Activated CD4-positive, alpha-beta T cell treated with anti-CD3 and anti-CD28 coated beads for 36 hours (primary cell): ENCODE data around the gene TFF1. TPM values are rescaled to one million over a fixed set of nuclear protein-coding genes. Genes with fewer than 3 reads are reported as not detected.

ENCODE experiments used
- ATAC-seq: fragments of 200-7000 bp; cut with Tn5 transposase; one replicate; pipeline ENCODE4 v1.10.0; 2021; ENCODE audit warnings: mild to moderate bottlenecking, moderate library complexity
- CTCF ChIA-PET: fragments of 350-600 bp; sonication (Branson Sonifier 250); formaldehyde crosslinking; loops from one replicate; lab custom pipeline; 2021; ENCODE audit warnings: antibody characterized with exemption; lab: Charles Lee
- POLR2A ChIA-PET: fragments of 350-600 bp; sonication (Branson Sonifier 250); formaldehyde crosslinking; loops from one replicate; lab custom pipeline; 2021; ENCODE audit warnings: antibody characterized with exemption, inconsistent platforms; lab: Charles Lee
- DNase-seq: peaks from one replicate; pipeline ENCODE4 v3.0.0-alpha.2; 2020
- H3K27ac Mint-ChIP-seq: one replicate; pipeline ENCODE4 v1.8.0; 2021; ENCODE audit warnings: mixed read lengths
- H3K27me3 Mint-ChIP-seq: one replicate; pipeline ENCODE4 v1.8.0; 2021; ENCODE audit warnings: mixed read lengths
- H3K36me3 Mint-ChIP-seq: one replicate; pipeline ENCODE4 v1.8.0; 2021; ENCODE audit warnings: low read depth, mixed read lengths
- H3K4me1 Mint-ChIP-seq: one replicate; pipeline ENCODE4 v1.8.0; 2021; ENCODE audit warnings: mixed read lengths
- H3K4me3 Mint-ChIP-seq: one replicate; pipeline ENCODE4 v1.8.0; 2021; ENCODE audit warnings: mild to moderate bottlenecking, moderate library complexity, mixed read lengths
- H3K9me3 Mint-ChIP-seq: one replicate; pipeline ENCODE4 v1.8.0; 2021; ENCODE audit warnings: low read depth, mixed read lengths
- intact Hi-C, 2 experiments: fragments of 100-400 bp; cut with DNase I in 1 of 2; cut with micrococcal nuclease in 1 of 2; formaldehyde crosslinking; loops; one replicate each; pipeline versions ENCODE4 v1.14.2 to v1.15.1; 2022 to 2024; cut with DNase I, micrococcal nuclease
- total RNA-seq, 2 experiments: library from RNA; stranded (reverse); gene quantifications; one replicate each; pipeline ENCODE4 v1.2.3, GENCODE V29; 2021

Gene TFF1
- total RNA-seq, 2 experiments from 2014 or later: not detected

GRCh38 chr21:42352441-42353095, 13.8 kb downstream of the TFF1 start:
- no peaks in the 10 kb centered on the region for H3K27me3 Mint-ChIP-seq
- ChIA-PET CTCF (no interaction called here), POLR2A (no interaction called here)
- intact Hi-C loops: no loop called here
- peaks cover 16% of the 10 kb centered on the region for H3K9me3 Mint-ChIP-seq
- ATAC-seq (no peak), DNase-seq (no peak)
- H3K36me3 Mint-ChIP-seq: no peaks in the 10 kb centered on the region
- H3K4me1 Mint-ChIP-seq: no peaks in the 10 kb centered on the region
- no peak overlapping the region for H3K4me3 Mint-ChIP-seq
- H3K27ac Mint-ChIP-seq: peak overlapping the region; percentile 6

- Mint-ChIP-seq H3K36me3 (no peaks in the 10 kb centered on the region), H3K4me1 (no peaks in the 10 kb centered on the region), H3K27me3 (no peaks in the 10 kb centered on the region), H3K4me3 (no peak overlapping the region), H3K9me3 (peaks cover 15% of the 10 kb centered on the region), H3K27ac (peak overlapping the region; percentile 6)
- ChIA-PET POLR2A (no interaction called here), CTCF (interaction anchor here (0.6 to 1.0 kb wide), 2 partner anchors 92 to 172 kb away, joined by 3 read pairs; no protein-coding TSS in a partner anchor)
- DNase-seq (no peak), ATAC-seq (no peak)
- intact Hi-C loops: no loop called here
Observed at GRCh38 chr21:42351626-42352440, 14.5 kb downstream of the TFF1 start.

- no peak for ATAC-seq
- intact Hi-C loops: no loop called here
- Mint-ChIP-seq H3K27ac (no peak within 1 kb of the TSS), H3K36me3 (no peaks in the 10 kb centered on the region), H3K4me3 (no peak within 1 kb of the TSS), H3K27me3 (no peaks in the 10 kb centered on the region), H3K4me1 (no peaks in the 10 kb centered on the region), H3K9me3 (peaks cover 10% of the 10 kb centered on the region)
- ChIA-PET CTCF (interaction anchor here (0.6 to 1.0 kb wide), 2 partner anchors 91 to 173 kb away, joined by 3 read pairs; no protein-coding TSS in a partner anchor), POLR2A (no interaction called here)
- DNase-seq: no peak
Observed at GRCh38 chr21:42350927-42351426, 15.4 kb downstream of the TFF1 start, which contains the start of gene TFF2. TSS of gene TFF2 (minus strand) at chr21:42350994. CDS start at chr21:42350957, 37 bp downstream.

GRCh38 chr21:42350318-42350910, 15.9 kb downstream of the TFF1 start:
- H3K36me3 Mint-ChIP-seq: no peaks in the 10 kb centered on the region
- no peak overlapping the region for H3K4me3 Mint-ChIP-seq
- H3K9me3 Mint-ChIP-seq: peaks cover 10% of the 10 kb centered on the region
- no peaks in the 10 kb centered on the region for H3K27me3 Mint-ChIP-seq
- CTCF ChIA-PET: interaction anchor here (1.0 kb wide), 1 partner anchor 91 kb away, joined by 3 read pairs; no protein-coding TSS in a partner anchor
- POLR2A ChIA-PET: no interaction called here
- no peak for ATAC-seq
- DNase-seq: no peak
- intact Hi-C loops: no loop called here
- H3K4me1 Mint-ChIP-seq: no peaks in the 10 kb centered on the region
- H3K27ac Mint-ChIP-seq: no peak overlapping the region

GRCh38 chr21:42349420-42350317, 16.7 kb downstream of the TFF1 start:
- CTCF ChIA-PET: interaction anchor here (1.5 kb wide), 1 partner anchor 12 kb away, joined by 7 read pairs; no protein-coding TSS in a partner anchor
- POLR2A ChIA-PET: no interaction called here
- no peaks in the 10 kb centered on the region for H3K36me3 Mint-ChIP-seq
- no peak for ATAC-seq
- peaks cover 8% of the 10 kb centered on the region for H3K9me3 Mint-ChIP-seq
- H3K4me1 Mint-ChIP-seq: no peaks in the 10 kb centered on the region
- intact Hi-C loops: no loop called here
- H3K27me3 Mint-ChIP-seq: no peaks in the 10 kb centered on the region
- DNase-seq: no peak
- no peak overlapping the region for H3K27ac Mint-ChIP-seq
- H3K4me3 Mint-ChIP-seq: no peak overlapping the region

GRCh38 chr21:42348762-42349161, 17.6 kb downstream of the TFF1 start:
- ATAC-seq (no peak), DNase-seq (no peak)
- intact Hi-C loops: no loop called here
- H3K4me1 Mint-ChIP-seq: no peaks in the 10 kb centered on the region
- H3K9me3 Mint-ChIP-seq: peaks cover 3% of the 10 kb centered on the region
- H3K4me3 Mint-ChIP-seq: no peak overlapping the region
- H3K27ac Mint-ChIP-seq: no peak overlapping the region
- no peaks in the 10 kb centered on the region for H3K36me3 Mint-ChIP-seq
- ChIA-PET CTCF (interaction anchor here (1.5 kb wide), 1 partner anchor 11 kb away, joined by 7 read pairs; no protein-coding TSS in a partner anchor), POLR2A (interaction anchor here (0.6 kb wide), 1 partner anchor 434 kb away, joined by 4 read pairs; no protein-coding TSS in a partner anchor)
- H3K27me3 Mint-ChIP-seq: no peaks in the 10 kb centered on the region

- H3K36me3 Mint-ChIP-seq: no peaks in the 10 kb centered on the region
- H3K9me3 Mint-ChIP-seq: no peaks in the 10 kb centered on the region
- POLR2A ChIA-PET: no interaction called here
- no peak for DNase-seq
- CTCF ChIA-PET: no interaction called here
- no peak for ATAC-seq
- H3K4me1 Mint-ChIP-seq: no peaks in the 10 kb centered on the region
- no peak overlapping the region for H3K27ac Mint-ChIP-seq
- H3K4me3 Mint-ChIP-seq: no peak overlapping the region
- no peaks in the 10 kb centered on the region for H3K27me3 Mint-ChIP-seq
- intact Hi-C loops: no loop called here
Observed at GRCh38 chr21:42347601-42348327, 18.6 kb downstream of the TFF1 start.

GRCh38 chr21:42346866-42347600, 19.3 kb downstream of the TFF1 start:
- Mint-ChIP-seq H3K36me3 (no peaks in the 10 kb centered on the region), H3K27ac (no peak overlapping the region), H3K27me3 (no peaks in the 10 kb centered on the region), H3K4me3 (no peak overlapping the region), H3K4me1 (no peaks in the 10 kb centered on the region), H3K9me3 (no peaks in the 10 kb centered on the region)
- intact Hi-C loops: no loop called here
- DNase-seq (no peak), ATAC-seq (no peak)
- ChIA-PET POLR2A (no interaction called here), CTCF (interaction anchor here (1.9 kb wide), 1 partner anchor 10 kb away, joined by 5 read pairs; no protein-coding TSS in a partner anchor)

GRCh38 chr21:42346441-42346840, 19.9 kb downstream of the TFF1 start:
- H3K27ac Mint-ChIP-seq: no peak overlapping the region
- no peak overlapping the region for H3K4me3 Mint-ChIP-seq
- intact Hi-C loops: no loop called here
- POLR2A ChIA-PET: no interaction called here
- H3K27me3 Mint-ChIP-seq: no peaks in the 10 kb centered on the region
- H3K9me3 Mint-ChIP-seq: no peaks in the 10 kb centered on the region
- no peaks in the 10 kb centered on the region for H3K4me1 Mint-ChIP-seq
- no peak for DNase-seq
- ATAC-seq: no peak
- CTCF ChIA-PET: interaction anchor here (1.9 kb wide), 1 partner anchor 9 kb away, joined by 5 read pairs; no protein-coding TSS in a partner anchor
- H3K36me3 Mint-ChIP-seq: no peaks in the 10 kb centered on the region
